Measurements from ENCODE around the gene FZD10. TPM values are rescaled to one million over a fixed set of nuclear protein-coding genes. Genes with fewer than 3 reads are reported as not detected.

The FZD10 gene
- polyA plus RNA-seq, 1 donor (not counting 4 experiments of a cell fraction or from before 2014, with no cell fraction given) = 0.55 TPM

DNA sequence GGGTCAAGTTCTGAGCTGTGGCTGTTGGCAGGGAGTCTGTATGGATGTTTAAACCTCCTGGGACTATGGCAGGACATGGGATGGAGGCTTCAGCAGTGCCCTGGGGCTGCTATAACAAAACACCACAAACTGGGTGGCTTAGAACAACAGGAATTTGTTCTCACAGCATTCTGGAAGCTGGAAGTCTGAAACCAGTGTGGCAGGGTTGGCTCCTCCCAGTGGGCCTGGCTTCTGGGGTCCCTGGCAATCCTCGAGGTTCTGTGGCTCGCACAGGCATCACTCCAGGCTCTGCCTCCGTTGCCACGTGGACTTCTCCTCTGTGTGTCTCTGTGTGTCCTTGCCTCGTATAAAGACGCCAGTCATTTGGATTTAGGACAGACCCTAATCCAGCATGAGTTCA is 39.9 kb downstream of the FZD10 start:
- Histone ChIP-seq H3K9ac (ENCODE audit: control insufficient read depth, extremely low read depth, insufficient read depth, low read length) (no peak overlapping the region), H3K9me3 (ENCODE audit: control insufficient read depth, low read depth, low read length) (no peaks in the 10 kb centered on the region), H3K79me2 (ENCODE audit: control insufficient read depth, insufficient read depth, low read length) (no peaks in the 10 kb centered on the region), H3K27me3 (ENCODE audit: control insufficient read depth, extremely low read depth, insufficient read depth, low read length) (no peaks in the 10 kb centered on the region), H3K9me1 (ENCODE audit: control insufficient read depth, extremely low read depth, insufficient read depth, low read length) (no peaks in the 10 kb centered on the region), H3K27ac (ENCODE audit: control insufficient read depth, insufficient read depth, low read length) (no peak overlapping the region), H3K4me1 (ENCODE audit: control insufficient read depth, extremely low read depth, insufficient read depth, low read length) (no peaks in the 10 kb centered on the region), H3K4me2 (ENCODE audit: control insufficient read depth, extremely low read depth, insufficient read depth, low read depth, low read length) (no peak overlapping the region), H2AFZ (ENCODE audit: control insufficient read depth, low read length) (no peak overlapping the region), H3K36me3 (ENCODE audit: control insufficient read depth in 2 of 2, extremely low read depth in 1 of 2, insufficient read depth in 2 of 2, low read length in 2 of 2) (no peaks in the 10 kb centered on the region), H4K20me1 (ENCODE audit: control insufficient read depth, extremely low read depth, insufficient read depth, low read length) (no peaks in the 10 kb centered on the region), H3K4me3 (ENCODE audit: control insufficient read depth in 2 of 3, extremely low read depth in 1 of 3, insufficient read depth in 2 of 3, low read depth in 1 of 3, low read length in 3 of 3) (no peak overlapping the region)
- TF ChIP-seq EZH2 (IDR thresholded peaks at IDR 0.05; ENCODE audit: low read length) (no peak), CTCF (optimal IDR thresholded peaks at IDR 0.05 in 1 of 3, IDR thresholded peaks at IDR 0.05 in 1 of 3, conservative IDR thresholded peaks at IDR 0.05 in 1 of 3; ENCODE audit: extremely low read depth in 1 of 3, insufficient read depth in 2 of 3, low read length in 3 of 3) (no peak)
- no peak for FAIRE-seq
- dilution Hi-C loops (cut with MboI; ENCODE audit: extremely low pct_ligation_motif_present, low sequenced_read_pairs) = no loop called here
- no peak for DNase-seq (ENCODE audit: low read depth, low spot score)

GRCh38 chr12:130203151-130203550 is 40.9 kb downstream of the FZD10 start:
- H2AFZ ChIP-seq (ENCODE audit: control insufficient read depth, low read length) = no peak overlapping the region
- no peaks in the 10 kb centered on the region for H3K9me1 ChIP-seq (ENCODE audit: control insufficient read depth, extremely low read depth, insufficient read depth, low read length)
- H3K27me3 ChIP-seq (ENCODE audit: control insufficient read depth, extremely low read depth, insufficient read depth, low read length) = no peaks in the 10 kb centered on the region
- no peak overlapping the region for H3K27ac ChIP-seq (ENCODE audit: control insufficient read depth, insufficient read depth, low read length)
- no peaks in the 10 kb centered on the region for H3K36me3 ChIP-seq (ENCODE audit: control insufficient read depth in 2 of 2, extremely low read depth in 1 of 2, insufficient read depth in 2 of 2, low read length in 2 of 2)
- TF ChIP-seq EZH2 (IDR thresholded peaks at IDR 0.05; ENCODE audit: low read length) = no peak
- TF ChIP-seq CTCF (optimal IDR thresholded peaks at IDR 0.05 in 1 of 3, IDR thresholded peaks at IDR 0.05 in 1 of 3, conservative IDR thresholded peaks at IDR 0.05 in 1 of 3; ENCODE audit: extremely low read depth in 1 of 3, insufficient read depth in 2 of 3, low read length in 3 of 3) = no peak
- no peak for DNase-seq (ENCODE audit: low read depth, low spot score)
- dilution Hi-C loops (cut with MboI; ENCODE audit: extremely low pct_ligation_motif_present, low sequenced_read_pairs) = no loop called here
- FAIRE-seq = no peak
- H3K4me2 ChIP-seq (ENCODE audit: control insufficient read depth, extremely low read depth, insufficient read depth, low read depth, low read length) = no peak overlapping the region
- no peak overlapping the region for H3K9ac ChIP-seq (ENCODE audit: control insufficient read depth, extremely low read depth, insufficient read depth, low read length)
- H3K4me1 ChIP-seq (ENCODE audit: control insufficient read depth, extremely low read depth, insufficient read depth, low read length) = no peaks in the 10 kb centered on the region
- no peaks in the 10 kb centered on the region for H4K20me1 ChIP-seq (ENCODE audit: control insufficient read depth, extremely low read depth, insufficient read depth, low read length)
- no peaks in the 10 kb centered on the region for H3K9me3 ChIP-seq (ENCODE audit: control insufficient read depth, low read depth, low read length)
- H3K4me3 ChIP-seq (ENCODE audit: control insufficient read depth in 2 of 3, extremely low read depth in 1 of 3, insufficient read depth in 2 of 3, low read depth in 1 of 3, low read length in 3 of 3) = no peak overlapping the region
- no peaks in the 10 kb centered on the region for H3K79me2 ChIP-seq (ENCODE audit: control insufficient read depth, insufficient read depth, low read length)

Measured in keratinocyte (primary cell).